ENCODE measurements around the gene THBS3.
"Not testable (repeated sequence)": the region's sequence is repeated elsewhere in the genome, so short reads cannot be mapped to it uniquely, and the experiment has no call there.

The THBS3 gene

GRCh38 chr1:155191904-155192303 lies 15.8 kb downstream of the THBS3 start:
- DNase-seq (ENCODE audit: low read depth in 1 of 2, low spot score in 1 of 2): no peak

- DNase-seq (ENCODE audit: low read depth in 1 of 2, low spot score in 1 of 2): not testable (repeated sequence)
Measured at GRCh38 chr1:155189926-155190325, 17.8 kb downstream of the THBS3 start.

- no peak for DNase-seq (ENCODE audit: low read depth in 1 of 2, low spot score in 1 of 2)
Measured at GRCh38 chr1:155188268-155188667, 19.4 kb downstream of the THBS3 start.

- no peak for DNase-seq (ENCODE audit: low read depth in 1 of 2, low spot score in 1 of 2)
Measured at GRCh38 chr1:155187456-155187891, 20.2 kb downstream of the THBS3 start.

GRCh38 chr1:155186794-155187455 lies 20.8 kb downstream of the THBS3 start:
- DNase-seq (ENCODE audit: low read depth in 1 of 2, low spot score in 1 of 2): no peak

- DNase-seq (ENCODE audit: low read depth in 1 of 2, low spot score in 1 of 2): no peak
Measured at GRCh38 chr1:155186067-155186793, 21.5 kb downstream of the THBS3 start.

- DNase-seq (ENCODE audit: low read depth in 1 of 2, low spot score in 1 of 2): no peak
Measured at GRCh38 chr1:155185783-155186066, 22.0 kb downstream of the THBS3 start.

GRCh38 chr1:155184835-155185782 lies 22.6 kb downstream of the THBS3 start:
- DNase-seq (ENCODE audit: low read depth in 1 of 2, low spot score in 1 of 2): no peak

GRCh38 chr1:155184351-155184811 lies 23.3 kb downstream of the THBS3 start:
- DNase-seq (ENCODE audit: low read depth in 1 of 2, low spot score in 1 of 2): no peak

GRCh38 chr1:155183775-155184221 lies 23.9 kb downstream of the THBS3 start:
- DNase-seq (ENCODE audit: low read depth in 1 of 2, low spot score in 1 of 2): no peak

GRCh38 chr1:155182052-155182550 lies 25.6 kb downstream of the THBS3 start:
- DNase-seq (ENCODE audit: low read depth in 1 of 2, low spot score in 1 of 2): no peak

GRCh38 chr1:155181371-155182051 lies 26.2 kb downstream of the THBS3 start:
- DNase-seq (ENCODE audit: low read depth in 1 of 2, low spot score in 1 of 2): no peak

- DNase-seq (ENCODE audit: low read depth in 1 of 2, low spot score in 1 of 2): no peak
Measured at GRCh38 chr1:155179112-155180031, 28.3 kb downstream of the THBS3 start.

- DNase-seq (ENCODE audit: low read depth in 1 of 2, low spot score in 1 of 2): no peak
Measured at GRCh38 chr1:155178441-155179111, 29.1 kb downstream of the THBS3 start.

- no peak for DNase-seq (ENCODE audit: low read depth in 1 of 2, low spot score in 1 of 2)
Measured at GRCh38 chr1:155177918-155178281, 29.8 kb downstream of the THBS3 start.

GRCh38 chr1:155177192-155177917 lies 30.3 kb downstream of the THBS3 start:
- DNase-seq (ENCODE audit: low read depth in 1 of 2, low spot score in 1 of 2): no peak

GRCh38 chr1:155176544-155177071 lies 31.1 kb downstream of the THBS3 start:
- DNase-seq (ENCODE audit: low read depth in 1 of 2, low spot score in 1 of 2): peak; percentile 69 to 75

- no peak for DNase-seq (ENCODE audit: low read depth in 1 of 2, low spot score in 1 of 2)
Measured at GRCh38 chr1:155175927-155176371, 31.7 kb downstream of the THBS3 start.
